ENCODE measurements around the gene SERINC1. TPM values are rescaled to one million over a fixed set of nuclear protein-coding genes. Genes with fewer than 3 reads are reported as not detected.

SERINC1 gene
- total RNA-seq, 4 donors from 2014 or later, result 215 to 314 (median 276) TPM

GRCh38 chr6:122394016-122394415 lies 77.6 kb downstream of the SERINC1 start:
- Histone ChIP-seq H3K27ac (replicated peaks in 1 of 4) (peak overlapping the region; percentile 37 to 56 (median 43)), H3K36me3 (no peaks in the 10 kb centered on the region), H3K4me1 (peaks cover 4 to 40% (median 36%) of the 10 kb centered on the region in 4 donors), H3K9me3 (no peaks in the 10 kb centered on the region), H3K4me3 (no peak overlapping the region), H3K27me3 (no peaks in the 10 kb centered on the region)
- TF ChIP-seq POLR2AphosphoS5 (IDR thresholded peaks at IDR 0.05), result no peak
- no peak for TF ChIP-seq CTCF (IDR thresholded peaks at IDR 0.05)
- no peak for TF ChIP-seq POLR2A (IDR thresholded peaks at IDR 0.05; ENCODE audit: low read depth)
- TF ChIP-seq EP300 (IDR thresholded peaks at IDR 0.05), result no peak
- 82% methylated on average over 5 of the region's 5 CpGs for WGBS
- DNase-seq (ENCODE audit: extremely low spot score), result no peak
- intact Hi-C loops (cut with DNase I), result no loop called here

GRCh38 chr6:122393351-122393896 lies 78.2 kb downstream of the SERINC1 start:
- Histone ChIP-seq H3K4me3 (no peak overlapping the region), H3K27me3 (no peaks in the 10 kb centered on the region), H3K36me3 (no peaks in the 10 kb centered on the region), H3K27ac (replicated peaks in 1 of 4) (peak overlapping the region in 2 of 4 donors; percentile 39 to 47), H3K4me1 (peaks cover 0 to 41% (median 33%) of the 10 kb centered on the region in 4 donors), H3K9me3 (no peaks in the 10 kb centered on the region)
- intact Hi-C loops (cut with DNase I), result no loop called here
- DNase-seq (ENCODE audit: extremely low spot score), result no peak
- TF ChIP-seq EP300 (IDR thresholded peaks at IDR 0.05), result no peak
- no peak for TF ChIP-seq CTCF (IDR thresholded peaks at IDR 0.05)
- no peak for TF ChIP-seq POLR2AphosphoS5 (IDR thresholded peaks at IDR 0.05)
- no peak for TF ChIP-seq POLR2A (IDR thresholded peaks at IDR 0.05; ENCODE audit: low read depth)
- 74% methylated on average over 8 of the region's 8 CpGs for WGBS

Small RNA genes within 50 kb of the gene (small RNA-seq; reads per million reads assigned to genes)
- 0 reads per million in 3 donors for gene Z99129.1

Other genes starting within 250 kb of the SERINC1 start
- 10 to 100 TPM; 26.8 to 29.9 (median 28.4) TPM for gene HSF2, start 72.2 kb downstream of the SERINC1 start, total RNA-seq
- gene PKIB, start 138.6 kb upstream of the SERINC1 start, total RNA-seq, result 1 to 10 TPM in 2 of 4 donors, not detected in 2; 1.2 to 2.2 TPM